ENCODE data around the gene PGBD5. TPM values are rescaled to one million over a fixed set of nuclear protein-coding genes. Genes with fewer than 3 reads are reported as not detected.
A peak's percentile ranks its signal among the peaks of the same experiment; 100 is the strongest.

Gene PGBD5
- total RNA-seq, 2 donors from 2014 or later, result 0.03 TPM; not detected in 1

DNA sequence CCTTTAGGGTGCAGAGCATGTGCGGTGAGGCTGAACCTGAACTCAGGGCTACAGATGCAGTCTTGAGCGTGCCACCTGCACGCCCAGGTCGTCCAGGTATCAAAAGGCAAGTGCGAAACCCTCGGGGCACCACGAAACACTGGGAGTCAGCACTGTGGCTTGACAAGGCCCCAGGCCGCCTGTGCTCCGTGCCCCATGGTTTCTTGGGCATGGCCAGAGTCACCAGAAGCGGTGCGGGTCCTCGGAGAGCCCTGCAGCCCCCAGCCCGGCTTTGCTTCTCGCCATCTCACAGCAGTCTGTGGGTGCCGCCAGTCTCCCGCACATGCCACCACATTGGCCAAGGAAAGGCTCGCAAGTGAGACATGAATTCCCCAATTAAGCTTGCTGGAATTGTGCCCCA, 117.3 kb downstream of the PGBD5 start:
- no peaks in the 10 kb centered on the region for H3K36me3 Mint-ChIP-seq
- DNase-seq (ENCODE audit: low spot score) (peak; percentile 35), ATAC-seq (no peak)
- H3K27ac Mint-ChIP-seq, result no peak overlapping the region
- peaks cover 6 to 10% of the 10 kb centered on the region in 2 donors for H3K4me1 Mint-ChIP-seq (ENCODE audit: low read depth in 2 of 2)
- H3K9me3 Mint-ChIP-seq, result no peaks in the 10 kb centered on the region
- H3K4me3 Mint-ChIP-seq, result no peak overlapping the region
- H3K27me3 Mint-ChIP-seq, result peaks cover 6 to 8% of the 10 kb centered on the region in 2 donors

DNA sequence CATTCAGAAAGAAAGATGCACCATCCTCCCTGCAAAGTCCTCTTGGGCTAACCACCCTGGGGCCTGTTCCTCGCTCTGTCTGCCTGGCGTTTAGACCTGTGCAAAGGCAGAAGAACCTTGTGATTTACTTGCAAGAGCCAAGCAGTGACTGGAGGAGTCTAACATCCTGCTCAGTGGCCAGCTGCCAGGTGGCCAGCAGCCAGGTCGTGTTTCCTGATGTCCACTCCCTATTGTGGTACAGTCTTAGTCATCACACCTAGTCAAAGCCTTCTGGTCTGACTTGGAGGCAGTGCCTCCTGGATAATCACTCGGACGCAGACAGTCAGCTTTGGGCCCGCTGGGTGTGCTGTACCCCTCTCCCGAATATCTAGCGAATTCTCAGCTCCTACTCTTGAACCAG, 118.1 kb downstream of the PGBD5 start:
- no peaks in the 10 kb centered on the region for H3K36me3 Mint-ChIP-seq
- H3K4me1 Mint-ChIP-seq (ENCODE audit: low read depth in 2 of 2), result peaks cover 10 to 14% of the 10 kb centered on the region in 2 donors
- H3K27me3 Mint-ChIP-seq, result peaks cover 8 to 9% of the 10 kb centered on the region in 2 donors
- H3K27ac Mint-ChIP-seq, result no peak overlapping the region
- no peak overlapping the region for H3K4me3 Mint-ChIP-seq
- DNase-seq (ENCODE audit: low spot score) (peak; percentile 13), ATAC-seq (no peak)
- no peaks in the 10 kb centered on the region for H3K9me3 Mint-ChIP-seq

DNA sequence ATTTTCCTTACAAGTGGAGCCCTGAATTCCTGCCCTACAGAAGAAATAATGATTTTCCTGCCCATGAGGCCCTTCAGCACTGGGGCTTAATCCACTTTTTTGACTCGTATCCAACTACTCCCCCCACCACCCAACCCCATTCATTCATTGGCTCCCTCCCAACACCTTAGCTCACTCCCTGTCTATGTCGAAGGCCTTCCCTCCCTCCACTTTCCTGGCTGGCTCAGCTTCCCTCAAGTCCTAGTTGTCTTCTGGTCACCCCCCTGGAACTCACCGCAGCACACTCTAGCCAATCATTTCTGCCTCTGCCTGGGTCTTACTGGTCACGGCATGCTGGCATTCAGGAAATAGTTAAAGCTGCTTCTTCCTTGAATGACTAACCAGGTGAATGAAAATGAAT, 118.9 kb downstream of the PGBD5 start:
- Mint-ChIP-seq H3K27me3 (peaks cover 8 to 9% of the 10 kb centered on the region in 2 donors), H3K4me3 (peak overlapping the region; percentile 12), H3K9me3 (no peaks in the 10 kb centered on the region), H3K36me3 (no peaks in the 10 kb centered on the region), H3K27ac (no peak overlapping the region), H3K4me1 (ENCODE audit: low read depth in 2 of 2) (peaks cover 10 to 14% of the 10 kb centered on the region in 2 donors)
- ATAC-seq (no peak), DNase-seq (ENCODE audit: low spot score) (peak; percentile 23)

DNA sequence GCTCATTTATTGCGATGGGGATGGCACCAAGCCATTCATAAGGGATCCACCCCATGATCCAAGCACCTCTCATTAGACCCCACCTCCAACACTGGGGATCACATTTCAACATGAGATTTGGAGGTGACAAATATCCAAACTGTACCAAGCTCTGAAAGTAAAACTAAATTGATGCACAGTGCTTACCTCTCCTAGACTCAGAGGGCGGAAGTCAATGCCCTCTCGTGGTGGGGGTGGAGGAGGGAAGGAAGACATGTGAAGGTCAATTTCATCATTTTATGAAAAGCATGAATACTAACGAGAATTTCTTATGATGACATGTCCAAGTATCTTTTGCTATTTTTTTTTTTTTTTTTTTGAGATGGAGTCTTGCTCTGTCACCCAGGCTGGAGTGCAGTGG, 120.0 kb downstream of the PGBD5 start:
- H3K9me3 Mint-ChIP-seq, result no peaks in the 10 kb centered on the region
- peaks cover 0 to 5% of the 10 kb centered on the region in 2 donors for H3K27me3 Mint-ChIP-seq
- DNase-seq (ENCODE audit: low spot score), result peak; percentile 37
- H3K27ac Mint-ChIP-seq, result no peak overlapping the region
- no peaks in the 10 kb centered on the region for H3K36me3 Mint-ChIP-seq
- peaks cover 10 to 14% of the 10 kb centered on the region in 2 donors for H3K4me1 Mint-ChIP-seq (ENCODE audit: low read depth in 2 of 2)
- ATAC-seq, result peak; percentile 75 to 83
- no peak overlapping the region for H3K4me3 Mint-ChIP-seq

DNA sequence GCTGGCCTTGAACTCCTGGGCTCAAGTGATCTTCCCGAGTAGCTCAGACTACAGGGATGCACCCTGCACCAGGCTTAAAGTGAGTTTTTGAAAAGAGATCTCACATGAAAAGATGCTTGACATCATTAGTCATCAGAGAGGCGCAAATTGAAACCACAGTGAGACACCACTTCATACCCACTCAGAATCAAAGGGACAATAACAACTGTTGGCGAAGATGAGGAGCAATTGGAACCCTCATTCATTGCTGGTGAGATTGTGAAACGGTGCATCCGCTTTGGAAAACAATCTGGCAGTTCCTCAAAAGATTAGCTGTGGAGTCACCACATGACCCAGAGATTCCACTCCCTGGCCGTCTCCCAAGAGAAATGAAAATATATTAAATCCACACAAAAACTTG, 122.3 kb downstream of the PGBD5 start:
- Mint-ChIP-seq H3K4me1 (ENCODE audit: low read depth in 2 of 2) (peaks cover 8 to 9% of the 10 kb centered on the region in 2 donors), H3K27ac (peak overlapping the region in 1 of 2 donors; percentile 3), H3K36me3 (no peaks in the 10 kb centered on the region), H3K4me3 (no peak overlapping the region), H3K27me3 (peaks cover 0 to 3% of the 10 kb centered on the region in 2 donors), H3K9me3 (no peaks in the 10 kb centered on the region)
- DNase-seq (ENCODE audit: low spot score) (peak; percentile 10), ATAC-seq (no peak)

DNA sequence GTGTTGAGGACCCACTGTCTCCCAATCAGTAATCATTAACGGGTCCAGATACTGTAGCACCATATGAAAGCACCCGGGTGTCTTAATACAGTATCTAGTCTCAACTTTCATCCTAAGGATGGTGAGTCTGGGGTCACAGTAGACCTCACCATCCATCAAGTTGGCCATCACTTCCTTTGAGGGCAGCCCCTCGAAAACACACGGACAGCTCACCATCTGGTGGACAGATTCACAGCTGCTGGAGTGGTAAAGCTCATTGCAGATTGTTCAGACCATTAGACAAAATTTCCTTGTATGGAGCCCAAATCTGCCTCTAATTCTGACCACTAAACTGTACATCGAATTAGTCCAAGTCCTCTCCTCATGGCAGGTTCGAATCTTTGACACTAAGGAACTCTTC, 123.1 kb downstream of the PGBD5 start:
- peaks cover 0 to 3% of the 10 kb centered on the region in 2 donors for H3K27me3 Mint-ChIP-seq
- no peak for DNase-seq (ENCODE audit: low spot score)
- ATAC-seq, result no peak
- no peaks in the 10 kb centered on the region for H3K9me3 Mint-ChIP-seq
- no peak overlapping the region for H3K4me3 Mint-ChIP-seq
- peak overlapping the region in 1 of 2 donors; percentile 3 for H3K27ac Mint-ChIP-seq
- H3K36me3 Mint-ChIP-seq, result no peaks in the 10 kb centered on the region
- H3K4me1 Mint-ChIP-seq (ENCODE audit: low read depth in 2 of 2), result peaks cover 8 to 9% of the 10 kb centered on the region in 2 donors

DNA sequence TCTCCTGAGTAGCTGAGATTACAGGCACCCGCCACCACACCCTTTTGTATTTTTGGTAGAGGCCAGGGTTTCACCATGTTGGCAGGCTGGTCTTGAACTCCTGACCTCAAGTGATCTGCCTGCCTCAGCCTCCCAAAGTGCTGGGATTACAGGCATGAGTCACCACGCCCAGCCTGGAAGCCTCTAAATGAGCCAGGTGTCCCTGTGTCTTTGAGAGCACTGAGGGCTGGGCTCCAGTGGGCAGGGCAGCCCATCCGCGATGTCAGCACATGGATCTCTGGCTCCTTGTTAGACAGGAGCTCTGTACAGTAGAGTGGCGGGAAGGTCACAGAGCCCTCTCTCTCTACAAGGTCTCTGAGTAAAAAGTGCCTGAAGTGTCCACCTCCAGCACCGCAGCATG, 124.3 kb downstream of the PGBD5 start:
- H3K27me3 Mint-ChIP-seq, result peaks cover 0 to 3% of the 10 kb centered on the region in 2 donors
- peaks cover 5 to 9% of the 10 kb centered on the region in 2 donors for H3K4me1 Mint-ChIP-seq (ENCODE audit: low read depth in 2 of 2)
- H3K4me3 Mint-ChIP-seq, result no peak overlapping the region
- DNase-seq (ENCODE audit: low spot score), result no peak
- H3K27ac Mint-ChIP-seq, result no peak overlapping the region
- no peaks in the 10 kb centered on the region for H3K36me3 Mint-ChIP-seq
- no peaks in the 10 kb centered on the region for H3K9me3 Mint-ChIP-seq
- ATAC-seq, result no peak

DNA sequence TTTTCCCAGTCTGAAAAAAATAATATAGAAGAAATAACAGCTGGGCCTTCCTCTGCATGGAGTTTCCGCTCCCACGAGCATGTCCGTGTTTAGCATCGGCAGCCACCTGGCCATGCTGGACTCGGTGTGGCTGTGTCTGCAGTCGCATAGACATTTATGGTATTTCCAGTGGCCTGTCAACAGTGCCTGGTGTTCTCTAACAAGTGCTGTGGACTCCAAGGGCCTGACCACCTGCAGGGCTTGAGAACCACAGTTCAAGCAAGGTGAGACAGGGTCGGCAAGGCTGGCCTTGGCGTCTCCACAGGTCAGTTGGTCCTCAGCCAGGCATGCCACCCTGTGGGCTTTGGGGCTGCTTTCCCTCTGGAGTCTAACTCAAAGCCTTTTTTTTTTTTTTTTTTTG, 124.8 kb downstream of the PGBD5 start:
- ATAC-seq (no peak), DNase-seq (ENCODE audit: low spot score) (no peak)
- Mint-ChIP-seq H3K4me1 (ENCODE audit: low read depth in 2 of 2) (peaks cover 5 to 9% of the 10 kb centered on the region in 2 donors), H3K4me3 (no peak overlapping the region), H3K9me3 (no peaks in the 10 kb centered on the region), H3K27me3 (peaks cover 0 to 3% of the 10 kb centered on the region in 2 donors), H3K36me3 (no peaks in the 10 kb centered on the region), H3K27ac (no peak overlapping the region)

DNA sequence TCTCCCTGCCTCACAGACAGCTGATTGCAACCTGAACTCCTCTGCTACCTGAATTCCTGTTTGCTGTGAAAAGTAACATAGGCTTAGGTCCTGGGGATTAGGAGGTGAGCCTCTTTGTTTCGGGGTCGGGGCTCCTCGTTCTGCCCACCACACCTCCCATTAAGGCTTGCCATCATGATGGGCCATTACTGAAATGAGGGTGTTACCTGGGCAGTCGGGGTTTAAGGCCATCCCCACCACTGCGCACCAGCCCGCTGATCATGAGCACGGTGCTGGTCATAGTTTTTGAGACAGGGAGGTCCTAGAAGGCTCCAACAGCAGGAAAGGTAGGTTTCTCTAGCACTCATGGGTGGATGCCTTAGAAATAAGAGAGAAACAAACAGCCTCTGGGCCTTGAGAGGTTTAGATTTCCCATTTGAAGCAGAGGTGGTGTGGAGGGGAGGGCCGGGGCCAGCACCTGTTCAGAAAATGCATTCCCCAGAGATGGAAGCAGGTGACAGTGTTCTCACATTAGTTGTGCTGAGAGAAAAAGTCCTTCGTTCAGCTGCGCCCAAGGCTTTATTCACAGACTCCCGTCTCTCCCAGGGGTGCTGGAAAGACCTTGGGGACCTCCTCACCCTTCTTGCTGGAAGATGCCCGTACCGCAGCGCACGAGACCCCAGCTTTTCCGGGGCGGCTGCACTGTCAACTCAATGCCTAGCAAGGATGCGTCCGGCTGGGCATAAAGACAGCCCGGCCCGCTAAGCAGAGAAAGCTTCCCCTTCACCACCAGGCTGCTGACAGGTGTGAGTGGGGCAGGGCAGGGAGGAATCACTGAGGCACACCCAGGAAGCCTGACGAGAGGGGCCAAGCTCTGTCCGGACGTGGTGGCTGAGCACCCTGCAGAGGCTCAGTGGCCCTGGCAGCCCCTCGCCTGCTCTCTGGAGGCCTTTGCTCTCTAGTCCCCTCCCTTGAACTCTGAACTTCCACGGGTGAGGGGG, 125.5 kb downstream of the PGBD5 start:
- H3K36me3 Mint-ChIP-seq, result no peaks in the 10 kb centered on the region
- peaks cover 0 to 3% of the 10 kb centered on the region in 2 donors for H3K27me3 Mint-ChIP-seq
- no peak overlapping the region for H3K27ac Mint-ChIP-seq
- peaks cover 5 to 9% of the 10 kb centered on the region in 2 donors for H3K4me1 Mint-ChIP-seq (ENCODE audit: low read depth in 2 of 2)
- no peak overlapping the region for H3K4me3 Mint-ChIP-seq
- ATAC-seq (peak in 1 of 2 donors; percentile 32), DNase-seq (ENCODE audit: low spot score) (peak; percentile 53)
- no peaks in the 10 kb centered on the region for H3K9me3 Mint-ChIP-seq

DNA sequence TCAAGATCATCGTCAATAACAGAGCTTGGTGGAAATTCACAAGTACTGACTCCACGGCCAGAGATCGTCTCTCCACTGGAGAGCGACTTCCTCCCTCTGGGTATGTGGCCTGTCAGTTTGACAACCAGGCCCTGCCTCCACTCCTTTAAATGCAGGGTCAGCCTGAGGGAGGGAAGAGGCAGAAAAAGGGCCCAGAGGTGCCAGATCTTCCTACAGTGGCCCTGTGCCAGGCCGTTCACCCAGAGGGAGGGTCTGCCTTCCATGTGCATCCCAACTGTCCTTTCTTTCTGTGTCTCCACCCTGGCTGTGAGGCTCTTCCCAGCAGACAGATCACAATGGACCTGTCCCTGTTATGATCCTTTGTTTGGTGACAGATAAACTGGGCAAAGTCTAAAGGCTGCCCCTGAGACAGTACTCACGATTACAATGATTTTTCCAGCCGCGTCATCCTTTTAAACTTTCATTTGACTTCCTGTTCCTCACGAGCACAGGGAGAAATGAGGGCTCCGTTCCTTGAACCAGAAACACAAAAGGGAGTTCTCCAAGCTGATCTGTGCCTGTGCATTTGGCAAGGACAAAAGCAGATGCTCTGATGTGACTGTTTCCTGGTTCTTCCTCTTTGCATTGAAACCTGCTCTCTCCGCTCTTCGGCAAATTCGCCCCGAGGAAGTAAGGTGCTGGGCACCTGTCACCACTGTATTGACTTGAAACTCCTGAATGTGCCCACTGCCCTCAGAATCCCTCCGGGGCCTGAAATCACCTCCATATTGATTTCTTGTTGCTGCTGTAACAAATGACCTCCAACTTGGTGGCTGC, 126.7 kb downstream of the PGBD5 start:
- peaks cover 5 to 9% of the 10 kb centered on the region in 2 donors for H3K4me1 Mint-ChIP-seq (ENCODE audit: low read depth in 2 of 2)
- H3K27ac Mint-ChIP-seq, result no peak overlapping the region
- ATAC-seq (no peak), DNase-seq (ENCODE audit: low spot score) (peak; percentile 18)
- no peaks in the 10 kb centered on the region for H3K9me3 Mint-ChIP-seq
- H3K27me3 Mint-ChIP-seq, result peaks cover 0 to 7% of the 10 kb centered on the region in 2 donors
- H3K36me3 Mint-ChIP-seq, result no peaks in the 10 kb centered on the region
- no peak overlapping the region for H3K4me3 Mint-ChIP-seq

DNA sequence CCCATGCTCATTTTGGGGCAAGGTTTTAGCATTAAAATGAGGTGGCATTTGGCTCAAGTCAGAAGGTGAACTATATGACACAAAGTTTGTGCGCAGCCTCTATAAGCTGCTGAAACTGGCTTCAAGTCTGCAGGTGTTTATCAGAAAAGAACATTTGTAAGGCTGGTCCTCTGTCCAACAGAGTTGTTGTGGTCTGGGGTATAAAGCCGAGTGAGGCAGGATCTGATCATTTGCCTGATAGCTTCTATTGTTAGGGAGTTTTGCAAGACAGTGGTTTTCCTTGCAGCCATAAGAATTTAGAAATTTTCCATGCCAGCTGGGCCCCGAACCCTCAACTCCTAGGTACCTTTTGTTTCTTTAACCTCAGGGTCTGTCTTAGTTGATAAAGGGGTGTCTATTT, 130.8 kb downstream of the PGBD5 start:
- no peak overlapping the region for H3K27ac Mint-ChIP-seq

DNA sequence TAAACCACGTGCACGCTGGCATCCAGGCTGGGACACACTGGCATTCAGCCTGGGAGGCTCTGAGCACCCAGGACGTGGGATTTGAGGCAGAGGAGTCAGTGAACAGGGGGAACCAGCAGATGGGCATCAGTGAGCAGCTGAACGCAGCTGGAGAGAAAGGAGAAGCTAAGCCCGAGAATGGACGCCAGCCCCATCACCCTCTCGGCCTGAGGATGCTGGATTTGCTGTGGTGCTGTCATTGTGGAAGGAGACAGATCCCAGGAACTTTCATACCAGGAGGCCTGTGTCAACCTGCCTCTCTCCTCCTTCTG, 132.8 kb downstream of the PGBD5 start:
- no peaks in the 10 kb centered on the region for H3K36me3 Mint-ChIP-seq
- no peaks in the 10 kb centered on the region for H3K9me3 Mint-ChIP-seq
- H3K27ac Mint-ChIP-seq, result no peak overlapping the region
- peaks cover 5 to 7% of the 10 kb centered on the region in 2 donors for H3K4me1 Mint-ChIP-seq (ENCODE audit: low read depth in 2 of 2)
- no peak overlapping the region for H3K4me3 Mint-ChIP-seq
- peak in 1 of 2 donors; percentile 9 for ATAC-seq
- H3K27me3 Mint-ChIP-seq, result peaks cover 11 to 13% of the 10 kb centered on the region in 2 donors
- no peak for DNase-seq (ENCODE audit: low spot score)

More for the DNA sequence above, 130.8 kb downstream of the PGBD5 start:
- ATAC-seq (no peak), DNase-seq (ENCODE audit: low spot score) (peak; percentile 13)
- Mint-ChIP-seq H3K36me3 (no peaks in the 10 kb centered on the region), H3K9me3 (no peaks in the 10 kb centered on the region), H3K27me3 (peaks cover 11 to 13% of the 10 kb centered on the region in 2 donors), H3K4me3 (no peak overlapping the region), H3K4me1 (ENCODE audit: low read depth in 2 of 2) (peaks cover 5 to 7% of the 10 kb centered on the region in 2 donors)

DNA sequence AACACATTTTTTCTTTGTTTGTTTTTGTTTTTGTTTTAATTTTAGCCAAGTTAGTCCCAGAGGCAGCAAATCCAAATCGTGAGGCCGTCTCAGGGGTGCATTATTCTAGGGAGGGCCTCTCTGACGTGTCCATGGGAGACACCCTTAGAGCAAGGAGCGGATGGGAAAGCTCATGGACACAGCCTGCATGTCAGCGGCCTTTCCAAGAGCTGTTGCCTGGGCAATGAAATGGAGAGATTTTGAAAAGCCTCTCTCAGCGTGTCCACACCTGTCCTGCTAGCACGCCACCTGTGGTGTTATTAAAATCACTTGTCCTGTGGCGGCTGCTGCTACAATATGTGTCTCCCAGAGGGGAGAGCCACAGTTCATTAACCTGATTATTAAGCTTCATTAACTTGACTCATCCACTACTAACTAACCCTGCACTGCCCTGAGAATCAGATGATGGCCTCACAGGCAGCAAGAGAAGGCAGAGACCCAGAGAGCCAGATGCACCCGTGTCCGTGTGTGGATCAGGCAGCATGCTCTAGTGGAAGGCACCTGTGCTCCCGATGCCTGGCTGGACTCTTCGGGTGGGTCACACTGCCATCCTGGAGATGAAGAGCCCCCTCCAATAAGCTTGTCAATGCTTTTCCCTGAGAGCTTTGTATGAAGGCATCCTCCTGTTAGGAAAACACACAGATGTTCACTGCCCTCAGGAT, 133.3 kb downstream of the PGBD5 start:
- Mint-ChIP-seq H3K9me3 (no peaks in the 10 kb centered on the region), H3K27me3 (peaks cover 11 to 13% of the 10 kb centered on the region in 2 donors), H3K4me3 (no peak overlapping the region), H3K27ac (no peak overlapping the region), H3K4me1 (ENCODE audit: low read depth in 2 of 2) (peaks cover 5 to 7% of the 10 kb centered on the region in 2 donors), H3K36me3 (no peaks in the 10 kb centered on the region)
- DNase-seq (ENCODE audit: low spot score), result no peak
- peak in 1 of 2 donors; percentile 22 for ATAC-seq
